Brain microvascular endothelial cell (primary cell): ENCODE measurements around the gene SLC13A1.

Experiments
- DNase-seq: peaks from one replicate; pipeline ENCODE4 v3.0.0-alpha.2; 2020
- H3K27ac ChIP-seq: fragments of 250-450 bp; sonication (Bioruptor Pico); 2 replicates; pipeline ENCODE4 v1.5.1; 2020; ENCODE audit warnings: mild to moderate bottlenecking, moderate library complexity
- H3K27me3 ChIP-seq: fragments of 250-450 bp; sonication (Bioruptor Pico); replicated peaks from 2 replicates; pipeline ENCODE4 v1.5.1; 2020; ENCODE audit warnings: mild to moderate bottlenecking
- H3K36me3 ChIP-seq: fragments of 250-450 bp; sonication (Bioruptor Pico); replicated peaks from 2 replicates; pipeline ENCODE4 v1.5.1; 2020; ENCODE audit warnings: mild to moderate bottlenecking
- H3K4me3 ChIP-seq: 2 replicates; pipeline ENCODE4 v1.5.1; 2011; ENCODE audit warnings: low read depth, mild to moderate bottlenecking, control low read depth, low read length, moderate library complexity
- CTCF ChIP-seq: IDR thresholded peaks from 2 replicates; pipeline ENCODE4 v1.5.1; 2011; ENCODE audit warnings: low read depth, mild to moderate bottlenecking, moderate library complexity, low read length, control low read depth, inconsistent platforms; ENCODE audit errors: missing control alignments
- in situ Hi-C: cut with HindIII; loops from 2 replicates; pipeline ENCODE4 v1.10.0; 2017; ENCODE audit warnings: low sequenced_read_pairs, low pct_ligation_motif_present

SLC13A1 gene

DNA sequence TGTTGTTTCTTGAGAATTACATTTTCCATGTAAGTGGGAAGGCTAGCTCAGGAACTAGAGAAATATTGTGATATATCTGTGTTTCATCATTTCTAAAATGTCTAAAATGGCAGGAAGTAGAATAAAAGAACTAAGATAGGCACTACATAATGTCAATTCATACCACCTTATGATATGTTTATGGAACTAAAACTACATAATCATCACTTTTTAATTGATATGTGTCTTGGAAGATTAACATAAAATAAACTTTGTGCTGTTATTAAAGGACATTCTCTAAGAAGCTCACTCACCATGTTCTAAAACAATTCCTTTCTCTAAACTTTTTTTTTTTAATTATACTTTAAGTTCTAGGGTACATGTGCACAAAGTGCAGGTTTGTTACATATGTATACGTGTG, 120.7 kb downstream of the SLC13A1 start:
- DNase-seq, result no peak
- Histone ChIP-seq H3K27me3 (no peaks in the 10 kb centered on the region), H3K36me3 (no peaks in the 10 kb centered on the region), H3K4me3 (no peak overlapping the region), H3K27ac (no peak overlapping the region)
- no peak for TF ChIP-seq CTCF
- in situ Hi-C loops, result no loop called here

DNA sequence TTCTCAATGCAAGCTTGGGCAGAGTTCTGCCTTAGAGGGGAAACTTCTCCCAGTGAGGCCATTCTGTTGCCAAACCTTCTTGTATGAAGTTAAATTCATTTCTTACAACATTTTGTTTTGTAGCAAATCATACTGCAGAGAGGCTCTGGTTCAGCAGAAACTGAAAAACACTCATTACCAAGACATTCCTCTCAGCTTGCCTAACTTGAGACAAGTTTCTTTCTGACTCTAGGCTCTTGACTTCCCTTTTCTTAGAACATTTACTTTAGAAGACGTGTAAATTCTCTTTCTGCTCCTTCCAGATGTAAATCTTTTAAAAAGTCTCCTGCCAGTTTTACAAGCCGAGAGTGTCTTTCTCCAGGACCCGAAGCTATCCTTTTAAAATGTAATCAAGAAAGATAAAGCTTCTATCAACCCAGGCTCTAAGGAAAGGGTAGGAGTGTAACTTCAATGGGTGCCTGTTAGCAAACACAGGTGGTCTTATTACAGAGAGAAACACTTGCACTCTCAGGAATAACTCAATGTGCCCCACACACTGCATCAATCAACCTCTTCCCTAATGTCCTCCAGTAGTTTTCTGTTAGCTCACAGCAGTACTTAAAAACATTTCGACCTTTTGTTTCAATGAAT, 123.8 kb downstream of the SLC13A1 start:
- TF ChIP-seq CTCF, result no peak
- H3K27ac ChIP-seq, result no peak overlapping the region
- in situ Hi-C loops, result no loop called here
- H3K36me3 ChIP-seq, result no peaks in the 10 kb centered on the region
- H3K27me3 ChIP-seq, result no peaks in the 10 kb centered on the region
- no peak for DNase-seq
- no peak overlapping the region for H3K4me3 ChIP-seq

DNA sequence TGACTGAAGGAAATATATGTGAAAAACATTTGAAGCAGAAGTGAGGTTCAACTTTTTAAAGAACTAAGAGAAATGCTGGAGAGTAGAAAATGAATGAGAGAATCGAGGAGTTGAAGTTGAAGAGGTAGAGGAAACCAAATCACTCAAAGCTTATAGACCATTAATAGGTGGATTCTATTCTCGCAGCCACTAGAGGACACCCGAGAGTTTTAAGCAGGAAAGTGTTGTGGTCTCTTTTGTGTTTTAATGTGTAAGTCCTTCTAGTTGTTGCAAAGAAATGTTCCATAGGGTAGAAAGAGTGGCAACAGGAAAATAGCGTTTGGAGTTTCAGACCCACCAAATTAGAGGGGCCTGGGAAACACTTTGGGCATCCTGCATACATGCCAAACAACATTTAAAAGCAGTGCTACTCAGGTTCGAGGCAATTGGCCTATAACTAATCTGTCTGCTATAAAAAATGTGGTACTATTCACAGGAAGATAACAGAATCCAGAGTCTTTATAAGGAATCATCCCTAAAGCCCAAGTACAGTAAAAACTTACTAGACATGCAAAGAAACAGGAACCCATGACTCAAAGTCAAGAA, 129.0 kb downstream of the SLC13A1 start:
- in situ Hi-C loops, result no loop called here
- peak; percentile 11 for DNase-seq
- Histone ChIP-seq H3K27me3 (no peaks in the 10 kb centered on the region), H3K36me3 (no peaks in the 10 kb centered on the region), H3K27ac (no peak overlapping the region), H3K4me3 (no peak overlapping the region)
- TF ChIP-seq CTCF, result peak; percentile 57

- Histone ChIP-seq H3K27me3 (no peaks in the 10 kb centered on the region), H3K27ac (no peak overlapping the region), H3K4me3 (no peak overlapping the region), H3K36me3 (no peaks in the 10 kb centered on the region)
- DNase-seq, result no peak
- no peak for TF ChIP-seq CTCF
- in situ Hi-C loops, result no loop called here
Measured at GRCh38 chr7:123067814-123068213, 132.0 kb downstream of the SLC13A1 start.
